HUES64 (cell line): ENCODE data around the gene IFITM10.

Experiments used
- H3K27ac ChIP-seq: 2 replicates; pipeline ENCODE4 v1.7.0; 2013; ENCODE audit warnings: low read depth, low read length, inconsistent platforms
- H3K27me3 ChIP-seq: 2 replicates; pipeline ENCODE4 v1.6.1; 2013; ENCODE audit warnings: mild to moderate bottlenecking, low read length; ENCODE audit not compliant: insufficient read depth
- H3K36me3 ChIP-seq: 2 replicates; pipeline ENCODE4 v1.6.1; 2013; ENCODE audit warnings: mild to moderate bottlenecking, low read length; ENCODE audit not compliant: insufficient read depth
- H3K4me1 ChIP-seq: 2 replicates; pipeline ENCODE4 v1.6.1; 2013; ENCODE audit warnings: mild to moderate bottlenecking, low read length, moderate library complexity; ENCODE audit not compliant: insufficient read depth
- H3K4me3 ChIP-seq: 2 replicates; pipeline ENCODE4 v1.5.1; 2013; ENCODE audit warnings: mild to moderate bottlenecking, low read length, moderate library complexity
- H3K9ac ChIP-seq: 2 replicates; pipeline ENCODE4 v1.6.1; 2013; ENCODE audit warnings: mild to moderate bottlenecking, low read depth, low read length
- H3K9me3 ChIP-seq: 2 replicates; pipeline ENCODE4 v1.6.1; 2013; ENCODE audit warnings: low read depth, low read length; ENCODE audit not compliant: insufficient read depth
- WGBS: fragments of 150-250, 120-280 bp; methylation state at CpG from one replicate; pipeline ENCODE4 v1.1.7; 2013; ENCODE audit warnings: missing lambda C conversion rate; 5-methylcytosine and 5-hydroxymethylcytosine counted together

The IFITM10 gene

DNA sequence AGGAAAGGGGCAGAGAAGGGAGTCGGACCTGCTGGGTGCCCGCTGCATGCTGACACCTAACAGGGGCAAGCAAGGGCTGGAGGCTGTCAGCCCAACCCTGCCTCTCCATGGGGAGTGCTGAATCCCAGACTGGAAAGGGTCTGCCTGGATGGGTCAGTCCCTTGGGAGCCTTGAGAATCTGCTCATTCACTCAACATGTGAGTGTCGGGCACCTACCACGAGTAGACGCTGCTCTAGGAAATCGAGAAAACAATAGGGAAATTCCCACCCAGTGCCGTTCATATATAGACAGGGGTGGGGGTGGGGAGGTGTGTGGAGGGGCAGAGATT lies 17.7 kb upstream of the IFITM10 start:
- H3K9ac ChIP-seq, result no peak overlapping the region
- H3K9me3 ChIP-seq, result no peaks in the 10 kb centered on the region
- H3K4me3 ChIP-seq, result no peak overlapping the region
- H3K36me3 ChIP-seq, result no peaks in the 10 kb centered on the region
- peaks cover 3% of the 10 kb centered on the region; the same call in 1 of the 2 replicates for H3K27me3 ChIP-seq
- 86% methylated on average over 7 of the region's 7 CpGs for WGBS
- no peak overlapping the region for H3K27ac ChIP-seq
- peaks cover 13% of the 10 kb centered on the region for H3K4me1 ChIP-seq

DNA sequence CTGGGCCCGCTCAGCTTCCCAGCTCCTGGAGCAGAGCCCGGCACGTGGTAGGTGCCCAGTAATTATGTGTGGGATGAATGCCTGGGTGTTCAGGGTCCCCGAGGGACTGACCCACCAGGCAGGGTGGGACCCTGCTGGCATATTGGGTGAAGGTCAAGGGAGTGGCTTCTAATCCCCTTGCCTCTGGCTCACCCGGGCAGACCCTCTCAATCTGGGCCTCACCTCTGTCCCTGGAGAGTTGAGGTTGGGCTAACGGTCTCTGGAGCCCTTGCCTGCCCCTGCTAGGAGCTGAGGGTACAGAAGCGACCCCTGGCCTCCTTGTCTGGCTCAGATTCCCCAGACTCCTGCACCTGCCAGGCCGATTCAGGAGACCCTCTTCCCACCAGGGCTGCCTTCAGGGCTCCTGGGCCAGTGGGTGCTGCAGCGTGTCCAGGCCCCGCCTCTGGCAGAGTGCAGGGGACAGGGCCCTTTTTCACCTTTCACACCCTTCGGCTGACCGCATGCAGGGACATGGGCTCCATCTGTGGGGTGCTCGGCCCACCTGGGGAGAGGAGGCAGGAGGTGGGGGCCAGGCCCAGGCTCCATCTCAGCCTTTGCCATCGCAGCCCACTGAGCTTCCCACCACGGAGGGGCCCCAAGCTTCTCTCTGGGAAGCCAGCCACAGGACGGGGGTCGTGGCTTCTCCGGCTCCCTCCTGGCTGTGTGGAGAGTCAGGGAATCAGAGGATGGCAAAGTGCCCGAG lies 17.2 kb upstream of the IFITM10 start:
- no peak overlapping the region for H3K27ac ChIP-seq
- no peaks in the 10 kb centered on the region for H3K36me3 ChIP-seq
- H3K9me3 ChIP-seq, result no peaks in the 10 kb centered on the region
- peaks cover 11% of the 10 kb centered on the region for H3K4me1 ChIP-seq
- H3K9ac ChIP-seq, result no peak overlapping the region
- no peak overlapping the region for H3K4me3 ChIP-seq
- H3K27me3 ChIP-seq, result peaks cover 3% of the 10 kb centered on the region; the same call in 1 of the 2 replicates
- WGBS, result 94% methylated on average over 19 of the region's 19 CpGs

DNA sequence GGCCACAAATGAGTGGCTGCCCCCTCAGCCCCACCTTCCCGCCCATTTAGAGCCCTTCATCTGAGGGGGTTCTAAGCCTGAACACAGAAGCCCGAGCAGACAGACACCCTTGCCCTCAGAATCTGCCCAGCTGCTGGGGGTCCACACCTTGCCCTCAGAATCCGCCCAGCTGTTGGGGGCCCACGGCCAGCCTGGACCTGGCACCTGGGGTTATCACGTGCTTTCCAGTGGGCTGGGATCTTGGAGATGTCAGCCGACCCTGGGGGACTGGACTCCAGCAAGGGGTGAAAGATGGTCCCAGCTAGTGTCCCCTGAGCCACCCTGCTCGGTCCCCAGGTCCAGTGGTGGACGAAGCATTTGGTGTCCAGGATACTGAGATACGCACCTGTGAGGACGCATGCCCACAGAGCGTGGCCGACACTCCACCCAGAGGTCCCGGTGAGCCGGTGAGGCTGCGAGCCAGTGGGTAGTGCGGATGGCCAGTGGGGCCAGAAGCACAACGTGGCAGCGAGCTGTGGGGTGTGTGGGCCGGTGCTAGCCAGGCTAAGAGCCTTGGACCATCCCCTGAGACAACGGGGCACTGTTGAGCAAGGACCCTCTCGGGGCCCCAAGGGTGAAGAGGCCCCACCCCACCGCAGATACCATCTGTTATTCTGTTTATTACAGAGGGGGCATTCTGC lies 16.5 kb upstream of the IFITM10 start:
- H3K9me3 ChIP-seq, result no peaks in the 10 kb centered on the region
- peaks cover 4% of the 10 kb centered on the region for H3K4me1 ChIP-seq
- no peaks in the 10 kb centered on the region for H3K36me3 ChIP-seq
- H3K27ac ChIP-seq, result no peak overlapping the region
- H3K27me3 ChIP-seq, result peaks cover 3% of the 10 kb centered on the region; the same call in 1 of the 2 replicates
- 96% methylated on average over 22 of the region's 22 CpGs for WGBS
- H3K4me3 ChIP-seq, result no peak overlapping the region
- no peak overlapping the region for H3K9ac ChIP-seq

DNA sequence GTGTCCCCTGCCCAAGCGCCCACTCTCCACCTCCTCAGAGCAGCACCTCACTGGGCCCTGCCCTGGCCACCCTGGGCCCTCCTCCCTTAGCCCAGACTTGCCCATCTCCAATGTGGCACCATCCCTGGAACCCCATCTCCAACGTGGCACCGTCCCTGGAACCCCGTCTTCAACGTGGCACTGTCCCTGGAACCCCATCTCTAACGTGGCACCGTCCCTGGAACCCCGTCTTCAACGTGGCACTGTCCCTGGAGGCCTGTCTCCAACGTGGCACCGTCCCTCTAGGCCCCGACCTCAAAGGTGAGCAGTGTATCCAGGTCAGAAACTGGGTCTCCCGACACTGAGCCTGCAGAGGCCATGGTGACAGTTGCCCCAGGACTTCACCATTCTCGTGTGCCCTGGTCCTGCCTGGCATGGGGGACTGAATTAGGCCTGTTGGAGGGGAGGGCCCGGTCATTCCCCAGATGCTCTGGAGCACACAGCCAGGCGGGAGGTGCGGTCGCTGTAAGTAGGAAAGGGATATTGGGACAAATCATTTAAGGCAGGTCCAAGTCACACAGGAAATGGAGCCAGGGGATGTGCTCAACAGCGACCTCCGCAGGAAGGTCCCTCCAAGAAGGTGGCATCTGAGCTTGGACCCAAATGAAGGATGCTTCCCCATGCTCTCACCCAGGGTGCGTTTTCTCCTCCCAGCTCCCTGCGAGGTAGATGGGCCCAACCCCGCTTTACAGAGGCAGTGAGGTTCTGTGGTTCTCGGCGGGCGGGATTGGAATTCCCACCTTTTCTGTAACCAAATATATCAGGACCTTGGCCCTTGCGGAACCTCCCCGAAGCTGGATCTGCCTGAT lies 15.7 kb upstream of the IFITM10 start:
- H3K4me3 ChIP-seq, result no peak overlapping the region
- no peaks in the 10 kb centered on the region for H3K9me3 ChIP-seq
- peaks cover 3% of the 10 kb centered on the region; the same call in 1 of the 2 replicates for H3K4me1 ChIP-seq
- peaks cover 3% of the 10 kb centered on the region; the same call in 1 of the 2 replicates for H3K36me3 ChIP-seq
- no peak overlapping the region for H3K9ac ChIP-seq
- peaks cover 3% of the 10 kb centered on the region; the same call in 1 of the 2 replicates for H3K27me3 ChIP-seq
- no peak overlapping the region for H3K27ac ChIP-seq
- WGBS, result 90% methylated on average over 28 of the region's 28 CpGs

DNA sequence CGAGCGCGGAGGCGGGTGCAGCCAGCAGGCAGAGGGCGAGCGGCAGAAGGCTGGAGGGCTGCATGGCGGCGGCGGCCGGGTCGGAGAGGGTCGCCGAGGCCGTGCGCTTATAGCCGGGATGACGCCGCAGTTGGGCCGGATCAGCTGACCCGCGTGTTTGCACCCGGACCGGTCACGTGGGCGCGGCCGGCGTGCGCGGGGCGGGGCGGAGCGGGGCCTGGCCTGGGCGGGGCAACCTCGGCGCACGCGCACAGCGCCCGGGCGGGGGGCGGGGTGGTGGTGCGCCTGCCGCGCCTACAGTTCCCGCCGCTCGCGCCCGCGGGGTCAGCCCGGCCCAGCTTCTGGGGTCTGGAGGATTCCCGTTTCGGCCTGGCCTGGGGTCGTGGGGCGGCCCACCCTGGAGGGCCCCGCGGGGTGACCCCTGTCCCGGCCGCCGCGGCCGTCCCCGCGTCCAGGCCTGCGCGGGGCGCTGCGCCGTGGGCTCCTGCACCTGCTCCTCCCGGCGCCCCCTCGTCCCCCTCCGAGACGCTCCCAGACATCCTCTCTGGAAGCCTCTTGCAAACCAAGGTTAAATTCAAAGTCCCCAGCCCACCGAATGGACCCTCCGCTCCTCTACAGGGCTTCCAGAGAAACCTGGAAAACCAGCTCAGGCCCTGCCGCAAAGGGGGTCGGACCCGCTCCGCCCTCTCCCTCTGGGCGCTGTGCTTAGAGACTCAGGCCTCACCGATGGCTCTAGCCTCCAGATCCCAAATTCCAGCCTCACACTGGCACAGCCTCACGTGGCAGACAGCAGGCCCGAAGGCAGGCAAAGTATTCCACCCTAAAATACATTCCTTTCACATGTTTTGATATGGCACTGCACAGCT lies 13.6 kb upstream of the IFITM10 start, which contains the start of gene CTSD:
Gene CTSD, minus strand, starts transcription at position 132 of the 866 bp plus-strand sequence. Its CDS starts 68 bp downstream, at position 64.
- H3K9me3 ChIP-seq, result no peaks in the 10 kb centered on the region
- H3K27ac ChIP-seq, result 0 out of 2 replicates have a peak within 1 kb of the TSS, but pooled peaks have one; percentile 1
- H3K4me1 ChIP-seq, result peaks cover 3% of the 10 kb centered on the region; the same call in 1 of the 2 replicates
- H3K36me3 ChIP-seq, result peaks cover 10% of the 10 kb centered on the region; the same call in 1 of the 2 replicates
- H3K4me3 ChIP-seq, result peak within 1 kb of the TSS; percentile 80
- H3K9ac ChIP-seq, result peak within 1 kb of the TSS; percentile 87
- 1% methylated on average over 85 of the region's 85 CpGs for WGBS
- peaks cover 3% of the 10 kb centered on the region; the same call in 1 of the 2 replicates for H3K27me3 ChIP-seq

DNA sequence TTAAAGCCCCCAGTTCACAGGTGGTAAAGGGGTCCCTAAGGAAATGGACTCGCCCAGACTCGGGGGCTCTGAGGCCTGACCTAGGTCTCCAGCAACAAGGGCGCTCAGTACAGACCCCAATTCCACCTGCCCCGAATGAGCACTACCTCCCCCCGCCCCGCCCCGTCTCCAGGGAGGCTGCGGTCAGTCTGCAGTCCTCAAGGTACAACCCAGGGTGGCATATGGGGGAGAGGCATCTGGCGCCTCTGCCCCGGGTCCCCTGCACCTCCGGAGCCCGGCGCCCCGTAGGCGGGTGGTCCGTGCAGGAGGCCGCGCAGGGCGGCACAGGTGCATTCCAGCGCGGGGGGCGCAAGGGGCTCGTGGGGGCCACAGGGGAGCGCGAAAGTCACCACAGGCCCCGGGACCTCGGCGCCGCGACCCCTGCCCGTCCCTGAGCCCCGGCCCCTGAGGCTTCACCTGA lies 13.0 kb upstream of the IFITM10 start:
- H3K9me3 ChIP-seq, result no peaks in the 10 kb centered on the region
- peaks cover 3% of the 10 kb centered on the region; the same call in 1 of the 2 replicates for H3K27me3 ChIP-seq
- H3K9ac ChIP-seq, result peak overlapping the region; percentile 87
- peaks cover 10% of the 10 kb centered on the region for H3K36me3 ChIP-seq
- peaks cover 3% of the 10 kb centered on the region; the same call in 1 of the 2 replicates for H3K4me1 ChIP-seq
- peak overlapping the region; percentile 80 for H3K4me3 ChIP-seq
- WGBS, result 3% methylated on average over 32 of the region's 32 CpGs
- no peak overlapping the region for H3K27ac ChIP-seq

DNA sequence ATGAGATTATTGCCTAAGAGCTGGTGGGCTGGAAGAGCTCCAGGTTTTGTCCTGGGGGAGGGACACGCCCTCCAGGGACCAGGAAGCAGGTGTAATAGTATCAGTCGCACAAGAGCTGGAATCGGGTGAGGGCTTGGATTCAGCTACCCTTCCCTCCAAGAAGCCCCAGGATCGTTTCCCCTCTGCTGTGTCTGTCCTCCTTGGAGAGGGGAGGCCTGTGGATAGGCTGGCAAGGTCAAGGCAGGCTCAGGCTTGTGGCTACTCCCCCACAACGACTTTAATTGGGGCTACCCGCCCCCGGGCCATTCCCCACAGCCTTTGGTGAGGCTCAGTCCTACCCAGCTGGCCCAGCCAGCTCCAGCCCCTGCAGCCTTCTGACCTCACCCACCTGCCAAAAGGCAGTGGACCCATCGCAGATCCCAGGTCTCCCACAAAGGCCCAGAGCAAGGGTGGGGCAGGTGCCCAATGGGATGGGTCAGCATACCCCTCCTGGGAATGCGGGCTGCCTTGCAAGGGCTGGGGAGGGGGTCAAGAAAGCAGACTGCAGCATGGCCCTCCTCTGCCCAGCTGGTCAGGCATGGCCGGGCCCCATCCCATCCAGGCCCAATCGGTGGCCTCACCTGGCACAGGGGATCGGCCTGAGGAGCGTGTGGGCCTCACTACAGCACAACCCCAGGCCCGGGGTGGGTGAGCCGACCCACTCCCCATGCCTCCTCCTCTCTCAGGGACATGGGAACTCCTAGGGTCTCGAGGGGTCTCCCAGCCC lies 12.3 kb upstream of the IFITM10 start:
- peaks cover 3% of the 10 kb centered on the region; the same call in 1 of the 2 replicates for H3K4me1 ChIP-seq
- peak overlapping the region; percentile 80 for H3K4me3 ChIP-seq
- H3K9ac ChIP-seq, result peak overlapping the region; percentile 87
- 69% methylated on average over 16 of the region's 16 CpGs for WGBS
- peaks cover 3% of the 10 kb centered on the region; the same call in 1 of the 2 replicates for H3K27me3 ChIP-seq
- H3K9me3 ChIP-seq, result no peaks in the 10 kb centered on the region
- no peak overlapping the region for H3K27ac ChIP-seq
- H3K36me3 ChIP-seq, result peaks cover 10% of the 10 kb centered on the region

DNA sequence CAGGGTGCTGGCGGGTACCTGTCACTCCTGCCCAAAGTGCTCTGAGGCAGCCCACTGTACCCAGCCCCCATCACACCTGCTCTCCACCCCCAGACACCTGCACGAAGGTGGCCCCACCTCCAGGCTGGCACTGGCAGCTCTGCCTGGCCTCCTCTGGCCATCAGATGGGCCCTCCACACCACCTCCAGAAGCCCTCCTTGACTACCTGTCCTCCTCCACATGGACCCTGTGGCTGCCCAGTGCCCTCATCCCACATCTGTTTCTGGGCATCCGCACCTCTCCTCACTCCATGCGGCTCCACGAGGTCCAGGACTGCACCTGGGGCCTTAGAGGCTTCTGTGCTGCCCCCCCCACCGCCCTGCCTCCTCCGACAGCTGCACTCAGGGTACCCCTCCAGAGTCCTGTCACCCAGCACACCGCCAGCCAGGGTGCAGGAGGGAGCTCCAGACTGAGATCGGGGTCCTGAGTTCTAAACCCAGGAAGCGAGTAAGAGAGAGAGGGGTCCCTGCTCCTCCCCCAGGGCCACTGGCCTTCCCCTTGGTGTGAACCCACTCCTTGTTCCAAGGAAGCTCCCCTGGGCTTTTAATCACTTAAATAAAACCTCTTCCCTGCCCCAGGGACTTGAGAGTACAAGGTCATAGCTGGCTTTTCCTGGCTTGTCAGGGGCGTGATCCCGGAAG lies 11.6 kb upstream of the IFITM10 start:
- H3K27me3 ChIP-seq, result peaks cover 3% of the 10 kb centered on the region; the same call in 1 of the 2 replicates
- 93% methylated on average over 12 of the region's 12 CpGs for WGBS
- no peak overlapping the region for H3K27ac ChIP-seq
- H3K4me3 ChIP-seq, result no peak overlapping the region
- H3K9ac ChIP-seq, result no peak overlapping the region
- no peaks in the 10 kb centered on the region for H3K9me3 ChIP-seq
- peaks cover 15% of the 10 kb centered on the region for H3K36me3 ChIP-seq
- peaks cover 3% of the 10 kb centered on the region; the same call in 1 of the 2 replicates for H3K4me1 ChIP-seq

DNA sequence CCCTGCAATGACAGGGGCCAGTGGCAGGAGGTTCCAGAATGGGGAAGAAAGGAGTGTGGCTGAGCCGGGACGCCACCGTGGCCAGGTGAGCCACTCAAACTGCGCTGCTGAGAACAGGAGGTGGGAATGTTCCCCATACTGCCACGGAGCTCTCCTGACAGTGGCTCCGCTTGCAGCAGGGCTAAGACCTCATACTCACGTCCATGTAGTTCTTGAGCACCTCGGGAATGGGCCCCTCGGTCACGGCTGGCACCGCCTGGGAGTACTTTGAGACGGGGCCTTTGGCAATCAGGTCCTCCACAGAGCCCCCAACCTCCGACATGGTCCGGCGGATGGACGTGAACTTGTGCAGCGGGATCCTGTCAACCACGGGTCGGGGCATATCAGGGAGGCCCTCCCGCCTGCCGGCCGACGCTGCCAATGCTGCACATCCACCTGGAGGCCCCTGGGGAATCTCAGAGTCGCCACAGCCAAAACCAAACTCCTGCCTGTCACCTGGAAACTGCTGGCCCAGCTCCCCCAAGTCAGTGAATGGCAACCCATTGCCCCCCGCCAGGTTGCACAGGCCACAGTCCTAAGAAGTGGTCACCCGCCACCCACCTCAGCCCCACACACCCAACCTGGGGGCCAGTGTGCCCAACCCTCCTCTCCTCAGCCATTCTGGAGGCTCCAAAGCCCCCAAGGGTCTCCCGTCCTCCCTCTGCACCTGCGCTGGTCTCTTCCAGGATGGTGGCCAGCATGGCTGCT lies 10.9 kb upstream of the IFITM10 start:
- H3K9ac ChIP-seq, result no peak overlapping the region
- H3K27ac ChIP-seq, result no peak overlapping the region
- no peaks in the 10 kb centered on the region for H3K9me3 ChIP-seq
- H3K4me3 ChIP-seq, result no peak overlapping the region
- H3K27me3 ChIP-seq, result peaks cover 3% of the 10 kb centered on the region; the same call in 1 of the 2 replicates
- WGBS, result 94% methylated on average over 28 of the region's 28 CpGs
- peaks cover 20% of the 10 kb centered on the region for H3K36me3 ChIP-seq
- peaks cover 3% of the 10 kb centered on the region; the same call in 1 of the 2 replicates for H3K4me1 ChIP-seq
